Esophagus muscularis mucosa (tissue), 4 donors: ENCODE measurements around the gene MTMR8. TPM values are rescaled to one million over a fixed set of nuclear protein-coding genes. Genes with fewer than 3 reads are reported as not detected.

ENCODE experiments used
- DNase-seq: peaks from one replicate; pipeline ENCODE4 v3.0.0-alpha.2; 2017; ENCODE audit errors: extremely low spot score
- H3K27ac ChIP-seq, 4 donors: fragments of 200-600 bp; sonication (generic); replicated peaks in 1 of 4; 1 replicate in 3 of 4; 2 replicates in 1 of 4; pipeline ENCODE4 v1.5.1; 2016 to 2019; ENCODE audit warnings: mild to moderate bottlenecking in 1 of 4
- H3K27me3 ChIP-seq, 4 donors: fragments of 200-600 bp; sonication (generic); one replicate each; pipeline versions ENCODE4 v1.5.1 to v1.6.0; 2016 to 2019
- H3K36me3 ChIP-seq, 4 donors: fragments of 200-600 bp; sonication (generic); one replicate each; pipeline ENCODE4 v1.5.1; 2016 to 2019
- H3K4me1 ChIP-seq, 4 donors: fragments of 200-600 bp; sonication (generic); one replicate each; pipeline ENCODE4 v1.5.1; 2016 to 2019
- H3K4me3 ChIP-seq, 4 donors: fragments of 200-600 bp; sonication (generic); 1 replicate in 2 of 4; 2 replicates in 2 of 4; pipeline ENCODE4 v1.5.1; 2016 to 2019; ENCODE audit warnings: mild to moderate bottlenecking in 4 of 4, moderate library complexity in 1 of 4
- H3K9me3 ChIP-seq, 4 donors: fragments of 200-600 bp; sonication (generic); 1 replicate in 3 of 4; 2 replicates in 1 of 4; pipeline ENCODE4 v1.5.1; 2016 to 2019
- CTCF ChIP-seq, 3 experiments: fragments of 200-600 bp in 2 of 3; fragments of 450-650 bp in 1 of 3; sonication (generic) in 2 of 3; IDR thresholded peaks; one replicate each; pipeline ENCODE4 v1.5.1; 2017 to 2019; ENCODE audit warnings: antibody characterized with exemption in 3 of 3, mild to moderate bottlenecking in 2 of 3, moderate library complexity in 1 of 3
- EP300 ChIP-seq: sonication (generic); formaldehyde crosslinking; IDR thresholded peaks from one replicate; pipeline ENCODE4 v1.6.1; 2017; ENCODE audit warnings: antibody characterized with exemption
- POLR2A ChIP-seq: fragments of 450-650 bp; IDR thresholded peaks from one replicate; pipeline ENCODE4 v1.6.1; 2017; ENCODE audit warnings: antibody characterized with exemption, moderate library complexity, mild to moderate bottlenecking, low read depth
- POLR2AphosphoS5 ChIP-seq, 2 donors: sonication (generic); formaldehyde crosslinking; IDR thresholded peaks; one replicate each; pipeline ENCODE4 v1.6.1; 2017; ENCODE audit warnings: antibody characterized with exemption in 2 of 2
- WGBS: methylation state at CpG from one replicate; pipeline ENCODE4 v1.1.5; 2018; 5-methylcytosine and 5-hydroxymethylcytosine counted together
- intact Hi-C: fragments of 100-400 bp; cut with DNase I; formaldehyde crosslinking; loops from one replicate; pipeline ENCODE4 v1.15.1; 2023
- total RNA-seq, 4 donors: library from RNA; depleted of rRNA; stranded (reverse); fragments of >200 nt; gene quantifications; one replicate each; pipeline versions ENCODE4 v1.1.0 to v1.2.1, GENCODE V29; 2016

The MTMR8 gene
- total RNA-seq, 4 donors from 2014 or later = 1.2 to 2.9 (median 2.2) TPM

DNA sequence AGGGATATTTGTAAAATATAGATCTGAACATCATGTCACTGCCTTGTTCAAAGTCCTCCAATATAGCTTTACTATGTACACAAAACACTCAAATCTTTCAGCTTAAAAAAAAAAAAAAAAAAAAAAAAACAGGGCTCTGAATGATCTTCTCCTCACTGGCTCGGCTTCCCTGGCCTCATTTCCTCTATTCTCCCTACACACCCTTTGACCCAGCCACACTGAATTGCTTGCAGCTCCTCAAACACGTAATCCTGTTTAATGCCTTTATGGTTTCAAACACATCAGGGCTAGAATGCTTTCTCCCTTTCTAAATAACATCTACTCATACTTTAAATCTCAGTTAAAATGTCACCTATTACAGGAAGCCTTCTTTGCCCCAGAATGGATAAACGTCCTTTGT is 60.8 kb downstream of the MTMR8 start:
- WGBS = 54% methylated on average over 3 of the region's 3 CpGs
- H3K9me3 ChIP-seq = no peaks in the 10 kb centered on the region

GRCh38 chrX:64330284-64330683 is 65.0 kb downstream of the MTMR8 start:
- no peak for DNase-seq
- Histone ChIP-seq H3K27me3 (no peaks in the 10 kb centered on the region), H3K36me3 (peaks cover 0 to 3% (median 0%) of the 10 kb centered on the region in 4 donors), H3K9me3 (peaks cover 0 to 8% (median 0%) of the 10 kb centered on the region in 4 donors), H3K27ac (no peak overlapping the region), H3K4me1 (no peaks in the 10 kb centered on the region), H3K4me3 (no peak overlapping the region)
- intact Hi-C loops = no loop called here
- TF ChIP-seq POLR2AphosphoS5 (IDR thresholded peaks at IDR 0.05) = no peak
- TF ChIP-seq EP300 = no peak

More for the DNA sequence above, 60.8 kb downstream of the MTMR8 start:
- Histone ChIP-seq H3K4me1 (no peaks in the 10 kb centered on the region), H3K27ac (no peak overlapping the region), H3K27me3 (no peaks in the 10 kb centered on the region), H3K36me3 (peaks cover 0 to 3% (median 0%) of the 10 kb centered on the region in 4 donors), H3K4me3 (no peak overlapping the region)
- intact Hi-C loops = no loop called here
- DNase-seq = no peak
- no peak for TF ChIP-seq CTCF (IDR thresholded peaks at IDR 0.05)
- no peak for TF ChIP-seq POLR2AphosphoS5 (IDR thresholded peaks at IDR 0.05)
- no peak for TF ChIP-seq EP300
- TF ChIP-seq POLR2A = no peak

DNA sequence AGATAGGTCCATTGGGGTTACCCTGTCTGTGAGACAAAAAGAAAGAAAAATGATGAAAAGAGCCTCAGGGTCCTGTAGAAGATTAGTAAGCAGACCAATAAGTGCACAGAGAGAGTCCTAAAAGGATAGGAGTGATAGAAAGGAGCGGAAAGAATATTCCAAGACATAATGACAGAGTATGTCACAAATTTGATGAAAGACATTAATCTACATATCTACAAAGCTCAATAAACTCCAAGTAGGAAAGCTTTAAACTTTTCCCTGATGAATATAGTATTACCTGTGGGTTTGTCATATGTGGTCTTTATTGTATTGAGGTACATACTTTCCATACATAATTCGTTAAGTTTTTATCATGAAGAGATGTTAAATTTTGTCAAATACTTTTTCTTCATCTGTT is 73.7 kb downstream of the MTMR8 start:
- H3K36me3 ChIP-seq = peaks cover 0 to 25% (median 4%) of the 10 kb centered on the region in 4 donors
- H3K9me3 ChIP-seq = peaks cover 0 to 34% (median 1%) of the 10 kb centered on the region in 4 donors
- DNase-seq = no peak
- TF ChIP-seq POLR2A (no peak), POLR2AphosphoS5 (IDR thresholded peaks at IDR 0.05) (no peak), EP300 (no peak), CTCF (IDR thresholded peaks at IDR 0.05) (no peak)
- H3K4me3 ChIP-seq = no peak overlapping the region
- 77% methylated on average over 2 of the region's 2 CpGs for WGBS
- H3K27ac ChIP-seq = no peak overlapping the region
- no peaks in the 10 kb centered on the region for H3K4me1 ChIP-seq
- H3K27me3 ChIP-seq = no peaks in the 10 kb centered on the region
- intact Hi-C loops = no loop called here

DNA sequence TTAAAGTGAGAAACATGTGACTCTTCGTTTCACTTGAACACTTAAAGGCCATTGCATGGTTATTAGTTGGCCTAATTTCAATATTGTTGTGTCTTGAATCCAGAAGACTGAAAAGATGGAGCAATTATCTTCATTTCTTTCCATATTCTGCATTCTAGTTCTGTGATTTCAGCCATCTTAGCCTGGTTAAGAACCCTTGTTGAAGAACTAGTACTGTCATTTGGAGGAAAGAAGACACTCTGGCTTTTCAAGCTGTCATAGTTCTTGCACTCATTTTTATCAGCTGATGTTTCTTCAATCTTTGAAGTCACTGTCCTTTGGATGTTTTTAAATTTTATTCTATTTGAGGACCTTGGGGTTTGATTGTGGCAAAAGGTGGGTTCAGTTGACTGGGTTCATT is 81.6 kb downstream of the MTMR8 start:
- H3K27me3 ChIP-seq = no peaks in the 10 kb centered on the region
- H3K27ac ChIP-seq = no peak overlapping the region
- DNase-seq = no peak
- no peak overlapping the region for H3K4me3 ChIP-seq
- WGBS = 72% methylated on average over 1 of the region's 1 CpG
- TF ChIP-seq CTCF (IDR thresholded peaks at IDR 0.05) (no peak), EP300 (no peak), POLR2A (no peak), POLR2AphosphoS5 (IDR thresholded peaks at IDR 0.05) (no peak)
- no peaks in the 10 kb centered on the region for H3K9me3 ChIP-seq
- H3K36me3 ChIP-seq = no peaks in the 10 kb centered on the region
- no peaks in the 10 kb centered on the region for H3K4me1 ChIP-seq
- intact Hi-C loops = no loop called here

GRCh38 chrX:64306712-64307111 is 88.5 kb downstream of the MTMR8 start:
- no peaks in the 10 kb centered on the region for H3K36me3 ChIP-seq
- H3K4me1 ChIP-seq = no peaks in the 10 kb centered on the region
- no peaks in the 10 kb centered on the region for H3K27me3 ChIP-seq
- no peak overlapping the region for H3K4me3 ChIP-seq
- no peaks in the 10 kb centered on the region for H3K9me3 ChIP-seq
- 80% methylated on average over 7 of the region's 7 CpGs for WGBS
- intact Hi-C loops = no loop called here
- no peak for DNase-seq
- H3K27ac ChIP-seq = no peak overlapping the region
- no peak for TF ChIP-seq EP300
- no peak for TF ChIP-seq CTCF (IDR thresholded peaks at IDR 0.05)
- TF ChIP-seq POLR2AphosphoS5 (IDR thresholded peaks at IDR 0.05) = no peak
- TF ChIP-seq POLR2A = no peak
